ENCODE measurements around the gene ITGBL1.

The ITGBL1 gene

DNA sequence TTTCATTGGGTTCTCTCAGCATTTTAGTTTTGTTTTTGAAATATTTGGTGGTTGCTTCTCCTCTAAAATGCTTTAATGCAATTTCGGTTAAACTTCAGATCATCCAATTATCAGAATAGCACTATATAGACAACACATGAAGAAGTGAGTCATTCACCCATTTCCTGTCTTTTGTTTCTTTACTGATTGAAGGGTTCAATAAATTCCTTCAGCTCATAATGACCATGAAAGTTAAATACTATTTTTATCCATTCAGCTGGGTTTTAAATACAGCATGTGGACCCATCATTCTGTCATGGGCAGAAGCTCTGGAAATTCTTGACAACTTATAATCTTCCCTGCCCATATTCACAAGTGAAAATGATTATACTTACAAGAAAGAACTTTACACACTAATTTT lies 187.2 kb downstream of the ITGBL1 start:
- DNase-seq = no peak

DNA sequence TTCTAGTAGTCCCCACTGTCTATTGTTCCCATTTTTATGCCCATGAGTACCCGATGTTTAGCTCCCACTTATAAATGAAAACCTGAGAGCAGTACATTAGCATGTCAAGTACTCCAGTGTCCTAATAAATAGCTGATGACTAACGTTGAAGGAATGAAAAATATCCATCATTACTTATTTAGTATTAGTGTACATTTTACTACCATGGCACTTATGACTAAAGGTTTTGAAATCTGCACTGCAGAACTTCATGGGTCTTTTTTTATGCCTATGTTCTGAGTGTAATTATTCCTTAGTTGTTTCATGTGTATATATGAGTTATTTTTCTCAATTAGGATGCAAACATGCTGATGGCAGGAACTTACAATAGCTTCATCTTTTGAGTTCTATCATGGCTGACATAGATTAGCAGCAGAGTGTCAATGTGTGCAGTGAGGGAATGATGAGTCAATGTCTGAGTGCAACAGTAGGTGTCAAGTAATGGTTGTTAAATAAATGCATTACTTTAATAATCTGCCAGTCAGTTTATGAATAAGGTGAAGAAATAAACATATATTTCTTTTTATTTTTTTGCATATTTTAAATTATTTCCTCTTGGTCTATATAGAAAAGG lies 188.4 kb downstream of the ITGBL1 start:
- DNase-seq = no peak

DNA sequence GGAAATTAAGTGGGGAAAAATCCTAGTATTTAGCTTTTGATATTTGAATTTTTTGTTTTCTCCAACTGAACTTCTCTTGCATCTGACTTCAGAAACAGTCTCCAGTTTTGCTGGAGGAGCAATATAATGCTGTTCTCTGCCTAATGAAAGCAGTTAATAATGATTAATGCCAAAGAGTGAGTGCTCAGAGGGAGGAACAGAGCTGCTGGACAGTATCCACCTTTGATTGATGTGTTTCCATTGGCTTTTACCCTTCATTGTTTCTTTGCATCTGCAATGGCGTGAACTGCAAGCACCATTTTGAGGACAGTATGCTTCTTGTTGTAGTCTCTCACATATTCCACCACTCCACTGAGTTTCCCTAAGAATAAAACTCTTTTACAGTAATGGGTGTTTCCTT lies 193.4 kb downstream of the ITGBL1 start:
- no peak for DNase-seq

DNA sequence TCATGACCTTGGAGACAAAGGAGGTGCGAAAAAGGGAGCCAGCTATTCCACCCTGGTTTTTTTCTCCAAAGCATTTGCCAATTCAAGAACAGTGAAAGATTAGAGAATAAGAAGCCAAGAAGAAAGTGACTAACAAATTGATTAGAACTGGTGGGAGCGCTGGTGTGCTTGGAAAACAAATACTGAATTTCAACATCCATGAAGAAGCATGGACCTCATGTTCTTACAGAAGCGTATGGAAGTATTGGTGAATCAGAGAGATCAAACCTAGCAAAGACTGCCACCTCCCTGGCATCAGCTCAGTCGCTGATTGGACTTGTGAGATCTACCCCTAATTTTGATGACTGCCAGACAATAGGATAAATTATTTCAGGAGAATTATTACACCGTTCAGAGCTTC lies 195.3 kb downstream of the ITGBL1 start:
- DNase-seq = no peak

DNA sequence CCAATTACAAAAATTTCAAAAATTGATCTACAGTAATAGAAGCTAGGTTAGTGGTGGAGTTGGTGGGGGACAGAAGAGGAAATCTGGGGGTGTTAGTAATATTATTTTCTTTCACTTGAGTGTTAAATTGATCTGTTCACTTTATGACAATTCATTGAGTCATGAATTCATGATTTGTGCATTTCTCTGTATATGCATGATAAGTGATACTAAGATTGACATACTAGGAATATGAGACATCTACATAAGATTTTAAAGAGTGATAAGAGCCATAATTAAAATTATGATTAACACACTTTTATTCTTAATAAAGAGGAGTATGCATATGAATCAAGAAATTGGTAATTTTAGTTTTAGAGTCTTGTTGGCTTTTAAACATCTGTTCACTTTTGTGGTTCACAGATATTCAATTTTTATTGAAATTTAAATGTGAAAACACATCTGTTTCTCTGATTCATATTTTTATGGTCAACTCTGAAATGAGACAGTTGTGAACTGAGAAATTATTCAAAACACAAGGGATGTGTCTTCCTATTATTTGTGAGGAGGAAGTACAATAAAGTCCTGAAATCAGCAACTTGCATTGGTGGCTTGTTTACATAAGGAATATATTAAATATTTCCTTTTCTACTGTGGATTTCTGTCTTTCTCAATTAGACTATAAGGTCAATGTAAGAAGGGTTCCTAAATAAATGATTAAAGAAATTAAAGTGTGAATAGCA lies 196.5 kb downstream of the ITGBL1 start:
- DNase-seq = no peak

DNA sequence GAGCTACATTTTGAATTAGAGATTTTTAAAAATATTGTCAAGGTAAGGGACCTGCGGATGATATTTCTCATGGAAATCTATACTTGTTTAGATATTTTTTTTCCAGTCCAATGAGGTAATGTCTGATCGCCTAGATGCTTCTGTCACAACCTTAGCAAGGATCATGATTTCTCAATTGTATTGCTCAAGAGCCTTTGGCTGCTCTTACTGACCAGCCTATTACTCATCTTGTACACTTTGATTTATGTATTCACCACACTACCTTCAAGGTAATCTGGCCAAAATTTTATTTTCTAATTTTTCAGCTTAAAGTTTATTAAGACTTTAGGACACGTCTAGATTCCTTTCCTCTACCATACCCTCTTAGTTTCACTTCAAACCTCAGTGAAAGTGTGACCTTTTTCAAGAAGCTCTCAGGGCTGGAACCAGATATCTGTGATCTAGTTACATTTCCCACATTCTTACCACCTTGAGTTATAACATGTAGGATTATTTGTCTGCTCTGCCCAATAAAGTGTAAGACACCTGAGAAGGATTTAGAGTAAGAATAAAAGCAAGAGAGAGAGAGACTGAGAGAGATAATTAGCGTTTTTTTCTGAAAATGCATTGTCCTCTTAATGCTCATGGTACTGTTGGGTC lies 197.1 kb downstream of the ITGBL1 start:
- no peak for DNase-seq

DNA sequence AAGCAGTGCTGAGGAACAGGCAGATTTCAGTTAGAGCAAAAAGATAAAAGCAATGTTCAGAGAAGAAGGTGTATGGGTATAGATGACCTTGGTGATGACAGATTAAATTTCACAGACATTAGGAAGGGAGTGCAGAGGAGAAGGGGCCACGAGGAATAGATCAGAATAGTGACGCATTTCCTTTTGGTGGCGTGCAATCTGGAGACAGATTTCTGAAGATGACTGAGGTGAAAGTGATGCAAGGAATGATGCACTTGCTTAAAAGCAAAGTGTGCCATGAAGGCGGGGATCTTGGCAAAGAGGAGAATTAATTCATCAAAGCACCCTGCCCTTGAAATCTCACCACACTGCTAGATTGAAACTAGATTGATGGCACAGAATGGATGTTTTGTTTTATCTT lies 202.4 kb downstream of the ITGBL1 start:
- no peak for DNase-seq

DNA sequence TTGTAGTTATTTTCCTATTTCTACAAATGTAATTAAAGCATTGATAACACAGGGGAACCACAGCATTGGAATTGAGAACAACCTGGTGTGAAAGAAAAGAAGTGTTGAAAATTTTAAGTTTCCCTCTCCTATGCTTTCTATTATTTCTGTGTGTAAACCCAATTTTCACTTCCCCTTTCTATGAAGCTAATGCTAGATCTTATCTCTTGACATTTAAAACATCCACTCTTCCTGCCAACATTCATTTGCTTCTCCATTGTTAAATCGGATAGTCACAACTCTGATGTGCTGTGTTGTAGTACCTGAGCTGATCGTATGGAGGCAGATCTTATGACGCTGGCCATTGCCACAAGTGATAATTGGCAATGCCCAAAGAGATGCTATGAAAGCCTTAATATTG lies 203.0 kb downstream of the ITGBL1 start:
- DNase-seq = no peak

DNA sequence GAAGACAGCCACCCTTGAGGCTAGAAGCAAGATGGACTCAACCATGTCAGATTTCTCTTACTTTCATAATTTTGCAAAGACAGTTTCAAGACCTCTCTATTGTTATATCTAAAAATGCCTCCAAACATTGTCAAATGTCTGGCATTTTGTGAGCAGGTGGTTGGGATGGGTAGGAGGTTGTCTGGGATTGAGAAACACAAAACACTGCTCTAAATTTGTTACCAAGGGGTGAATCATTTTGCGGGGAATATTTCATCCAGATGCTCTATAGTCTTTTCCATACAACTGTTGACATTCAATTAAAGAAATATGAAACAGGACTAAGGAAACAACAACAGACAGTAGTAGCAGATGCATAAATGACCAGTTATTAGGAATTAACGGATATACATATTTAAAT lies 208.2 kb downstream of the ITGBL1 start:
- no peak for DNase-seq

DNA sequence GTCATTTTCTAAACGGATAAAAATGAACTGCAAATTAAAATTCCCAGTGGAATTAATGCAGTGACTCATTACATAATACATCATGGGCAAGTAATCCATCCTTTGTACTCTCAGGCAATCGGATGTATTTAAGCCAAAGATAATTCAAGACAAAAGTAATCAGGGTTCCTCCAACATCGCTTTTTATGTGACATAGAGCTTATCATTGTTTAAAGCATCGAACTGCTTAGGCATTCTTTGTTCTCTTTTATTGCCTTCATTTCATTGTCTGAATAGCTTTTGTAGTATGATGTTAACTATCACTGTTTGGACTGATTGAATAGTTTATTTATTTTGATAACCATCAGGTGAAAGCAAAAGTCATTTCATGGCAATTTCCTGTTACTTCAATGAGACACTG lies 209.4 kb downstream of the ITGBL1 start:
- DNase-seq = no peak

DNA sequence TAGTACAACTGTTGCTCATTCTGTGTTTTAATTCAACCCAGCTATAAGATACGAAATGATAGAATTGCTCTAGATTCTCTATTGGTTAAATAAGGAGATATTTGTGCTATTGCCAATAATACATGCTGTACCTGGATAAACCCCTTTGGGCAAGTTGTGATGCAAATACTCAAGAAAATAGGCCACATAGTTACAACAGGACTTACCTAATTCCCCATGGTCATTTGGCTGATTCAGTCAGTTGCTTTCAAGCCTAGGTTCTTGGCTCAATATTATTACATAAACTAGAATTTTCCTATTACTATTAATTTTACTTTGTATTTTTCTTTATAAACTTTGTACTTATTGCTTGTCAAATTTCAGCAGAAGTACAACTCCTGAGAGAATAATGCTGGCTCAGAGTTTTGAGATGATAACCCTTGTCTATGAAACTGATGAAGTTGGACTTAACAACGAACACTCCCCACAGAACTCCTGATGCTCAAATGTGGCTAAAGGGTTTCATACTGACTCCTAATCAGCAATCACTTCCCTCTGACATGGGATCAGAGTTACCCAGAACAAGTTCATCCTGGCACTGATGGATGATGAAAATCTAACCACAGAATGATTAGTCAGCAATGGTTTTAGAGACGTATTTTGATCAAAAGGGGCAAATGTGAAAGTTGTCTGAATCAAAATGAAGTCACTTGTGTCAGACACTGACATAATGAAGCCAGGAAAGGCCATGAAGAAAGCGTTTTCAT lies 221.1 kb downstream of the ITGBL1 start:
- no peak for DNase-seq

DNA sequence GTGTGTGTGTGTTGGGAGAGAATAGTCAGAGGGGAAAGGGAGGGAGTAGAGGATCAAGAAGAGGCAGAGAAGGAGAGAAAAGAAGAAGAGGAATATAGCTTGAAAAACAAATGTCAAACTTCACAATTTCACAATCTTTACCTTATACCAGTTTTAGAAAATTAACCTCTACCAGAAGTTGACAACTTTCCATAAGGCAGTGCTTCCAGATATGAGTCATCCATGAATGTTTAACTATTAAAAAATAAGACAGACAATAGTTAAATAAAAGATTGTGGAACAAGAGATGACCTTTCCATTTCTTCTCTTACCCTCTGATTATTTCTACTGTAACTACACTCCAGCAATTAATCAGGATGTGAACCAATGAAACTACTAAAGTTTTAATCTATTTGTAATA lies 229.4 kb downstream of the ITGBL1 start:
- no peak for DNase-seq

DNA sequence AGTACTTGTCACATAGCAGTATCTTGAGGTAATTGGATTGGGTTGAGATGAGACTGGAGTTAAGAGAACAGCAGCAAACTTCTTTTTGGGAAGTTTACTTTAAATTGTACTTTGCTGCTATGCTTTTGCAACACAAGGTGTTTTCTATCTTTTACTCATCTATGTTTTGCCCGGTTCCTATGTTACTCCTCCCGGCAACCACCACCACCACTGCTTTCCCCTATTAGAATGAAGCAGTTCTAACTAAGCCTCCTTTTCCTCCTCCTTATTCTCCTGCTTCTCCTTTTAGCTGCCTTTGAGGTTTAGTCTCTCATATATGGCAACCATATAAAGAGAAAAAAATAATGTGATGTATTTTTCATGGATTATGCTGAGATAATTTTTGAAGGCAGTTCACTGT lies 233.5 kb downstream of the ITGBL1 start:
- DNase-seq = no peak

DNA sequence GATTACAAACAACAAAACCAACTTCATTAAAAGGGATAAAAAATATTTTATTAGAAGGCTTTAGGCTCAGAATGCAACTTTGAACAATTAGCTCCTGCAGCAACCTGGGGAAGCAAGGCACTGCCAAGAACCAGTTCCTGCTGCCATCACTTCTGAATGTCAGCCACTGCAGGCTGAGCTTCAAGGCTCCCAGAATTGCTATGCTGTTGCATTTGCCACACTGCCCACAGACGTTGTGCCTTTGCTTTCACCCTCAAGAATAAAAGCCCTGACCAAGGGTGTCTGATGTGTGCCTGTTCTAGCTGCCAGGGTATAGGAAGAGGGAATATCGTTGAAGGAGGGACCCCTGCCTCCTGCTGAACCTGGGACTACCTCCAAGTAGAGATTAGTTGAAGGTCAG lies 238.4 kb downstream of the ITGBL1 start:
- no peak for DNase-seq

DNA sequence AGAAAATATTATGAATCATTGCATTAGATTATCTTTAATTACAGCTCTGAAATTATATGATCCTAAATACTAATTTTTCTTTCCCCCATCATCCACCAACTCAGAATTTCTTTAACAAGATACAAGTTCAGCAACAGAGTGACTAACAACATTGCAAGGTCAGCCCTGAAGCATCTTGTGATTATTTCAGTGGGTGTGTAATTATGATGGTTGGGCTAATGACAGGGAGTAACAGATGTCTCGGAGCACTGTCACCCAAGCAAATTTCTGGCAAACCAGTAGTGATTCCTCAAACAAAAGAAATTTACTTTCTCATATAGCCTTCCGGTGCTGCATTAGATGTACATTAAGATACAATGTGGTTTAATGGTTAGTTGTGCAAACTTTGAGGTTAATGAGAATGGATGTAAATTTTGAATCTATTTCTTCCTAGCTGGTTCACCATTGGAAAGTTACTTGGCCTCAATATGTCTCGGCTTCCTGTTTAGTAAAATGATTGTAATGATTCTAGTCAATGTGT lies 238.9 kb downstream of the ITGBL1 start:
- DNase-seq = no peak

DNA sequence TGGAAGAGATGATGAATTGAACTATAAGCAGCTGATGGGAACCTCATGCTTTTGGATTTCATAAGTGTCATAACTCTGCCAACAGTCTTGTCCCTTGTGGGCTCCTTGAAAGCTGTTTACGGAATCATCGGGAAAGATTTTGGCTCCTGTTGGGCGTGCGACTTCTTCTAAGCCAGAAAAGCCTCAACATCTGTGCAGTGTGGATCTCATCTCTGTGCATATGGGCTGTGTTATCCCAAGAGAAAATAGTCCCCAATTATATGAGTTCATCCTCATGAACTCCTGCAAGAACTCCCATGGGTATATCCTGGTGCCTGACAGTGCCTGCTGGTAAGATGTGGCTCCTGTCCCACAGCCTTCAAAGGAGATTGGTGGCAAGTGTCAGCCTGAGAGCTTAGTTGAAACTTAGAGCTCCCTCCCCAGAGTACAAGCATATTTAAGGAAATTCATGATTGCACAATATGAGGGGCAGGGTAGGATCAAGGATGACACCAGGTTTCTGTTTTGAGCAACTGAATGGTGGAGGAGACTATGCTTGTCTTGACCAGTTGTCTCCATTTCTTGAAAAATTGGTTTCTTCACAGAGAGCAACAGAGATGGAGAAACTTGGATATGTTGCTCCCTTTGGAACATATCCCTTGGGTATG lies 243.5 kb downstream of the ITGBL1 start:
- DNase-seq = no peak

DNA sequence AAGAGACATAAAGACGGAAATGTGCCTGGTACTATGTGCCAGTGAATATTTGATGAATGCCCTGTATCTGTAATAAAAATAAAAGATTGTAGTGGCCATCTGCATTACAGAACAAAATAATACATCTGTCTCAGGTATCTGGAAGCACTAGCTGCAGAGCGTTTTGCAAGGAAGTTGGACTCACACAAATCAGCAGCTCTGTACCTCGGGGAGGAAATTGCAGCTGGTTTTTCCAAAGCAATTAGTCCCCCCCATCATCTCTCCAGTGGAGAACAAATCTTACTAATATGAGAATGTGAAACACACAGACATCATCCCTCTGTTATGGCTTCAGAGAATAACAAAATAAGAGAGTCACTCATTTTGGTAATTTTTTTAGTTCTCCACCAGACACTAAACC lies 245.3 kb downstream of the ITGBL1 start:
- no peak for DNase-seq

DNA sequence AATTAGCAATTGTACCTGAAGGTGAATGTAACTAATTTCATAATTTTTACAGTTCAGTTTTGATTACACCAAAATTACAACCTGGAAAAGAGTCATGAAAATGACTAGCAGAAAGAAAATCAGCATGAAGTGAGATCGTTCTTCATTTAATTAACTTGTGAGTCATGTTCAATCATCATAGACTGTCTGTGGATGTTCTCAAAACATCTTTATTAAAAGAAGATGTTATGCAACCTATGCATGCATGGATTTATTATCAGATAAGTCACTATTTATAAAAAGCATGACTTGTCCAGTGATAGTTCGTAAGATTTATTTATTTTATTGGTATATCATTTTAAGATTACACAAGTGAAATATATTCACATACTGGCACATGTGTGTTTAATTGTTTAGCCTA lies 245.9 kb downstream of the ITGBL1 start:
- DNase-seq = no peak

DNA sequence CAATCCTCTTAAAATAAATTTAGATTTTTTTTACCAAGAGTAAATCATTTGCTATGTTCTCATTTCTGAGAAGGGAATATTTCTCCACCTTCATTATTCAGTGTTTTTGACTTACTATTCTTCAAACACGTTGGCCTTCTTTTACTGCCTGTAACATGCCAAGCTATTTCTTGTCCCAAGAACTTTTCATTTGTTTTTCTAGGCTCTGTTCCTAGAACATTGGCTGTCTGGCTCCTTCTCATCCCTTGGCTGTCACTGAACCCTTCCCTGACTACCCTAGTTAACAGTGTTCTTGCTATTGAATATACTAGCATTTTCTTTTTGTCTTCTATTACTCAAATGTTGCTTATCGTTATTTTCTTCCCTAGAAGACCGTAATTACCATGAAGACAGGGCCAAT lies 248.1 kb downstream of the ITGBL1 start:
- DNase-seq = no peak

DNA sequence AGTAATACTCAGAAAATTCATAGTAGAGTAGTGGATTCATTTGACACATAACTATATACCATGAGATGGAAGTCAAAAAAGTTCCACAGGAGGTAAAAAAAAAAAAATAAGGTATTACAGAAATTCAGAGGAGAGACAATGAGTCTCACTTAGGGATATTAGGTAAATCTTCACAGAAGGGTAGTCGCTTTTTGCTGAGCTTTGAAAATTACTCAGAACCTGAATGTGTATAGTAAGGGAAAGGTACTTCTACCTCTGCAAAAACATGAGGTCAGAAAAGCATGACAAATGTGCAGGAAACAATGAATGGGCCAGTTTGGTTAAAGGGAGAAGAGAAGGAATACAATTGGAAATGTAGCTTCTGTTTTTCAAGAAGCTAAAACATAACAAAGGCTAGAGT lies 250.6 kb downstream of the ITGBL1 start:
- DNase-seq = no peak

DNA sequence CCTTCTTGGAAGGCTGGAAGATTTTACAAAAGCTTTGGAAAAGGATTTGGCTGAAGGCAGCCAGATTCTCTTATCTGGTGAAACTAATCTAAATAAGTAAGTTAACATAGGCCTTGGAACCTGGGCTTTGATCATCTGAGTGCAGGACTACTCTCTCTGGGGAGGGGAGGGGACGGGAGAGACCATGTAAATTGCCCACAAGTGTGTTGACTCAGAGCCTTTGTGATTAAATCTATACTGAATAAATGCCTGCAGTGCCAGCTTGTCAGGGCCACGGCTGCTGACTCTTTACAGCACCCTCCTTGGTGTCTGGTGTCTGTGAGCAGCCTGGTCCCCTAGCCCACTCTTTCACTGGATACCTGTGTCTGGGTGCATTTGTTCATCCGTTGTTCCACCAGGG lies 251.4 kb downstream of the ITGBL1 start:
- DNase-seq = no peak

DNA sequence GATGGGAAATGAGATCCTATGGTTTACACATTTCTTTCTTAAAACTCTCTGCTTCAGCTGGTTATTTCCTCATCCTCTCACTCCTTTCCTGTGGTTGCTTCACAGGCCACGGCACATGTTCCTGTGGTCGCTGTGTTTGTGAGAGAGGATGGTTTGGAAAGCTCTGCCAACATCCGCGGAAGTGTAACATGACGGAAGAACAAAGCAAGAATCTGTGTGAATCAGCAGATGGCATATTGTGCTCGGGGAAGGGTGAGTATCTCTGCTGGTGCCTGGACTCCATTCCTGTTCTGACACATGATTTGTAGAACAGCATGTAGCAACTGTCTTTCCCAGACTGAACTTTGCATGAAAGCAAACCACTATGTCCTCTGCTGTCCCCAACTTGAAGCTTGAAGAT lies 254.2 kb downstream of the ITGBL1 start:
- DNase-seq = no peak

DNA sequence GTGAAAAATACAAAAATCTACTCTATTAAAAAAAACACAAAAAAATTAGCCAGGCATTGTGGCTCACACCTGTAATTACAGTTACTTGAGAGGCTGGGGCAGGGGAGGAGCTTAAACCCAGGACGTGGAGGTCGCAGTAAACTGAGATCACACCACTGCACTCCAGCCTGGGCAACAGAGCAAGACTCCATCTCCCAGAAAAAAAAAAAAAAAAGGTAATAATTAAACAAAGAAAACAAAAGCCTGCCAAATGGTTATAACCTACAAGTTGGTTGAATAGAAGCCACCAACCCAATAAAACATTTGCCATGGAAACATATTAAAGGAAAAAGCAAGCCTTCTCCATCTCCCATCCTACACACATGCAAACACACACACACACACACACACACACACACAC lies 255.2 kb downstream of the ITGBL1 start:
- no peak for DNase-seq

Data from NCI-H524 treated with DMSO at 0.1 percent for 48 hours (cell line).